H9 (cell line): Measurements from ENCODE around the gene L1TD1. TPM values are rescaled to one million over a fixed set of nuclear protein-coding genes. Genes with fewer than 3 reads are reported as not detected.

Experiments used
- DNase-seq: peaks from one replicate; pipeline ENCODE4 v3.0.0-alpha.2; 2017
- H2AFZ ChIP-seq: one replicate; pipeline ENCODE4 v1.6.1; 2013; ENCODE audit warnings: mild to moderate bottlenecking, low read length, control low read depth, moderate library complexity
- H2AK5ac ChIP-seq: 2 replicates; pipeline ENCODE4 v1.6.1; 2013; ENCODE audit warnings: low read length, control low read depth, mixed read lengths; ENCODE audit not compliant: insufficient read length
- H2BK120ac ChIP-seq: one replicate; pipeline ENCODE4 v1.6.1; 2013; ENCODE audit warnings: low read depth, mild to moderate bottlenecking, low read length, control low read depth, inconsistent platforms; ENCODE audit not compliant: poor library complexity, severe bottlenecking
- H2BK12ac ChIP-seq: 2 replicates; pipeline ENCODE4 v1.6.1; 2013; ENCODE audit warnings: low read length, control low read depth, mixed read lengths, low read depth; ENCODE audit not compliant: insufficient read length
- H2BK15ac ChIP-seq: 2 replicates; pipeline ENCODE4 v1.6.1; 2013; ENCODE audit warnings: low read depth, low read length, control low read depth
- H2BK20ac ChIP-seq: one replicate; pipeline ENCODE4 v1.6.1; 2013; ENCODE audit warnings: low read depth, mild to moderate bottlenecking, low read length, control low read depth, inconsistent platforms; ENCODE audit not compliant: poor library complexity, severe bottlenecking
- H2BK5ac ChIP-seq: 2 replicates; pipeline ENCODE4 v1.6.1; 2013; ENCODE audit warnings: low read length, control low read depth, mixed read lengths; ENCODE audit not compliant: insufficient read length
- H3K14ac ChIP-seq: 2 replicates; pipeline ENCODE4 v1.6.1; 2013; ENCODE audit warnings: low read length, control low read depth; ENCODE audit not compliant: insufficient read depth
- H3K18ac ChIP-seq: 2 replicates; pipeline ENCODE4 v1.6.1; 2013; ENCODE audit warnings: low read depth, mild to moderate bottlenecking, mixed read lengths, low read length, control low read depth; ENCODE audit not compliant: insufficient read length
- H3K23ac ChIP-seq: 2 replicates; pipeline ENCODE4 v1.6.1; 2013; ENCODE audit warnings: low read length, control low read depth, mixed read lengths, low read depth; ENCODE audit not compliant: insufficient read length
- H3K23me2 ChIP-seq: 2 replicates; pipeline ENCODE4 v1.6.1; 2013; ENCODE audit warnings: low read depth, mild to moderate bottlenecking, mixed read lengths, low read length, control low read depth; ENCODE audit not compliant: insufficient read length, poor library complexity, severe bottlenecking
- H3K27ac ChIP-seq: 2 replicates; pipeline ENCODE4 v1.5.1; 2013; ENCODE audit warnings: low read length, control low read depth, mixed read lengths, low read depth; ENCODE audit not compliant: insufficient read length
- H3K27me3 ChIP-seq: 2 replicates; pipeline ENCODE4 v1.6.1; 2013; ENCODE audit warnings: low read length, control low read depth, inconsistent platforms; ENCODE audit not compliant: insufficient read depth
- H3K4ac ChIP-seq: 2 replicates; pipeline ENCODE4 v1.6.1; 2013; ENCODE audit warnings: low read depth, mild to moderate bottlenecking, control low read depth, inconsistent platforms, low read length, moderate library complexity
- H3K4me1 ChIP-seq: 2 replicates; pipeline ENCODE4 v1.6.1; 2013; ENCODE audit warnings: low read length, control low read depth, inconsistent platforms; ENCODE audit not compliant: insufficient read depth
- H3K4me2 ChIP-seq: 2 replicates; pipeline ENCODE4 v1.6.1; 2013; ENCODE audit warnings: low read length, control low read depth, mixed read lengths; ENCODE audit not compliant: insufficient read length, insufficient read depth
- H3K56ac ChIP-seq: 2 replicates; pipeline ENCODE4 v1.6.1; 2013; ENCODE audit warnings: low read depth, mild to moderate bottlenecking, mixed read lengths, low read length, control low read depth; ENCODE audit not compliant: insufficient read length
- H3K79me1 ChIP-seq: 2 replicates; pipeline ENCODE4 v1.6.1; 2013; ENCODE audit warnings: low read depth, mild to moderate bottlenecking, moderate library complexity, low read length, control low read depth, inconsistent platforms; ENCODE audit not compliant: insufficient read depth, poor library complexity, severe bottlenecking
- H3K79me2 ChIP-seq: 2 replicates; pipeline ENCODE4 v1.6.1; 2013; ENCODE audit warnings: low read length, control low read depth, inconsistent platforms; ENCODE audit not compliant: insufficient read depth
- H3K9ac ChIP-seq: 2 replicates; pipeline ENCODE4 v1.6.1; 2013; ENCODE audit warnings: low read length, control low read depth, mixed read lengths; ENCODE audit not compliant: insufficient read length; ENCODE audit errors: extremely low read depth
- H3K9me3 ChIP-seq: one replicate; pipeline ENCODE4 v1.6.1; 2013; ENCODE audit warnings: low read depth, low read length, inconsistent platforms; ENCODE audit not compliant: control insufficient read depth
- H3T11ph ChIP-seq: one replicate; pipeline ENCODE4 v1.6.1; 2013; ENCODE audit warnings: mild to moderate bottlenecking, low read length, control low read depth, inconsistent platforms
- H4K20me1 ChIP-seq: one replicate; pipeline ENCODE4 v1.6.1; 2013; ENCODE audit not compliant: control insufficient read depth, insufficient read length, insufficient read depth
- H4K5ac ChIP-seq: 2 replicates; pipeline ENCODE4 v1.6.1; 2013; ENCODE audit warnings: low read depth, mild to moderate bottlenecking, mixed read lengths, low read length, control low read depth; ENCODE audit not compliant: insufficient read length
- H4K8ac ChIP-seq: replicated peaks from 2 replicates; pipeline ENCODE4 v1.6.1; 2013; ENCODE audit warnings: low read length, control low read depth, mixed read lengths, low read depth; ENCODE audit not compliant: insufficient read length
- H4K91ac ChIP-seq: 2 replicates; pipeline ENCODE4 v1.6.1; 2013; ENCODE audit warnings: low read depth, mild to moderate bottlenecking, moderate library complexity, mixed read lengths, low read length, control low read depth; ENCODE audit not compliant: insufficient read length
- H3K27ac Mint-ChIP-seq, 3 experiments: 2 replicates in 2 of 3; 3 replicates in 1 of 3; pipeline ENCODE4 v1.8.0; 2020 to 2021; ENCODE audit warnings: mixed read lengths in 3 of 3, mild to moderate bottlenecking in 1 of 3, moderate library complexity in 1 of 3
- H3K27me3 Mint-ChIP-seq: 2 replicates; pipeline ENCODE4 v1.8.0; 2021; ENCODE audit warnings: low read depth, mild to moderate bottlenecking, moderate library complexity, mixed read lengths
- H3K36me3 Mint-ChIP-seq, 3 experiments: 2 replicates in 2 of 3; 3 replicates in 1 of 3; pipeline ENCODE4 v1.8.0; 2020 to 2021; ENCODE audit warnings: low read depth in 3 of 3, mixed read lengths in 3 of 3; ENCODE audit not compliant: insufficient read depth in 1 of 3
- H3K4me1 Mint-ChIP-seq, 2 experiments: 2 replicates each; pipeline ENCODE4 v1.8.0; 2020; ENCODE audit warnings: mixed read lengths in 2 of 2
- H3K4me3 Mint-ChIP-seq, 2 experiments: 2 replicates in 1 of 2; 3 replicates in 1 of 2; pipeline ENCODE4 v1.8.0; 2020 to 2021; ENCODE audit warnings: mild to moderate bottlenecking in 2 of 2, mixed read lengths in 2 of 2, moderate library complexity in 1 of 2
- H3K9me3 Mint-ChIP-seq, 2 experiments: 2 replicates in 1 of 2; 3 replicates in 1 of 2; pipeline ENCODE4 v1.8.0; 2020; ENCODE audit warnings: mild to moderate bottlenecking in 2 of 2, mixed read lengths in 2 of 2, moderate library complexity in 1 of 2
- CTCF ChIP-seq: fragments of 200-600 bp; sonication (generic); conservative IDR thresholded peaks from 3 replicates; pipeline ENCODE4 v1.8.0; 2021; ENCODE audit warnings: antibody characterized with exemption, mild to moderate bottlenecking
- WGBS: extraction: QIAGEN DNeasy Blood & Tissue Kit; methylation state at CpG from one replicate; pipeline ENCODE4 v1.1.7; 2013; ENCODE audit warnings: missing lambda C conversion rate, low lambda C conversion rate, mixed read lengths; ENCODE audit not compliant: insufficient read length; ENCODE audit errors: extremely low coverage; 5-methylcytosine and 5-hydroxymethylcytosine counted together
- total RNA-seq: library from RNA; stranded (reverse); gene quantifications from 2 replicates; pipeline ENCODE4 v1.2.1, GENCODE V29; 2021

Gene L1TD1
- total RNA-seq, 1 experiment from 2014 or later, result 422 TPM

GRCh38 chr1:62198781-62199125 lies 4.1 kb downstream of the L1TD1 start:
- Histone ChIP-seq H3K56ac (no peak overlapping the region), H3K18ac (no peak overlapping the region), H3K4ac (no peak overlapping the region), H2BK5ac (peak overlapping the region; percentile 3), H2AFZ (no peak overlapping the region), H2BK120ac (no peak overlapping the region), H4K8ac (no peak overlapping the region), H3K27ac (peak overlapping the region; percentile 97), H3K27me3 (no peaks in the 10 kb centered on the region), H3K79me2 (peaks cover 60% of the 10 kb centered on the region; the same call in 1 of the 2 replicates), H3K23ac (no peak overlapping the region), H4K91ac (no peak overlapping the region), H4K5ac (no peak overlapping the region), H3K4me1 (no peaks in the 10 kb centered on the region; the same call in 1 of the 2 replicates), H3K79me1 (peaks cover 3% of the 10 kb centered on the region), H2BK15ac (no peak overlapping the region), H3K9me3 (no peaks in the 10 kb centered on the region), H3K14ac (no peak overlapping the region), H3T11ph (no peak overlapping the region), H3K4me2 (peak overlapping the region; percentile 97), H2AK5ac (no peak overlapping the region), H2BK20ac (no peak overlapping the region), H2BK12ac (no peak overlapping the region), H3K9ac (peak overlapping the region; percentile 53), H4K20me1 (no peaks in the 10 kb centered on the region), H3K23me2 (peaks cover 21% of the 10 kb centered on the region)
- Mint-ChIP-seq H3K27me3 (peaks cover 2% of the 10 kb centered on the region; the same call in 1 of the 2 replicates), H3K36me3 (peaks cover 57 to 82% (median 78%) of the 10 kb centered on the region in 3 experiments), H3K27ac (peak overlapping the region; percentile 95 to 100 (median 98)), H3K9me3 (peaks cover 0 to 7% of the 10 kb centered on the region in 2 experiments; a peak in 2 of 5 replicates), H3K4me3 (peak overlapping the region; percentile 68 to 90), H3K4me1 (peaks cover 35 to 66% of the 10 kb centered on the region in 2 experiments)
- WGBS, result no CpG with 5 or more reads among the region's 3 CpGs
- no peak for DNase-seq
- no peak for TF ChIP-seq CTCF
